GM12878 (cell line): ENCODE results near the gene PODN. TPM values are rescaled to one million over a fixed set of nuclear protein-coding genes. Genes with fewer than 3 reads are reported as not detected.

ENCODE experiments used
- ATAC-seq: fragments of 200-7000 bp; cut with Tn5 transposase; 3 replicates; pipeline ENCODE4 v1.9.1; 2020; ENCODE audit warnings: mild to moderate bottlenecking, moderate library complexity
- BruUV-seq: library from RNA; stranded (reverse); fragments of 400-500 nt; replicated peaks from 2 replicates; lab custom pipeline; 2021; lab: Mats Ljungman, UMichigan
- CTCF ChIA-PET: fragments of 300-600 bp; sonication (Branson Sonifier 250); formaldehyde crosslinking; extraction: SDS; loops from one replicate; lab custom pipeline; 2021; ENCODE audit warnings: inconsistent platforms; lab: Yijun Ruan, JAX
- POLR2A ChIA-PET: fragments of 350-600 bp; formaldehyde crosslinking; extraction: SDS; loops from one replicate; lab custom pipeline; 2021; ENCODE audit warnings: inconsistent platforms; lab: Charles Lee
- RAD21 ChIA-PET: fragments of 300-600 bp; sonication (Branson Sonifier 250); formaldehyde crosslinking; loops from one replicate; lab custom pipeline; 2023; ENCODE audit warnings: antibody characterized with exemption; ENCODE audit not compliant: unreplicated experiment; lab: Charles Lee
- SMC1A ChIA-PET: fragments of 300-600 bp; sonication (Branson Sonifier 250); formaldehyde crosslinking; loops from one replicate; lab custom pipeline; 2023; ENCODE audit not compliant: unreplicated experiment, uncharacterized antibody; lab: Charles Lee
- DNase-seq: peaks from one replicate; pipeline ENCODE4 v3.0.0-alpha.2; 2011; ENCODE audit warnings: low read depth, low spot score
- FAIRE-seq: peaks from 3 replicates; lab custom pipeline; 2011; peaks lifted over from hg19 to GRCh38; lab: Jason Lieb, UNC
- H2AFZ ChIP-seq: 2 replicates; pipeline ENCODE4 v1.6.0; 2011; ENCODE audit warnings: low read depth, low read length, control low read depth; ENCODE audit not compliant: control insufficient read depth
- H3K27ac ChIP-seq: 2 replicates; pipeline ENCODE4 v1.5.1; 2011; ENCODE audit warnings: control low read depth; ENCODE audit not compliant: control insufficient read depth, insufficient read depth
- H3K27me3 ChIP-seq, 2 experiments: replicated peaks in 1 of 2; 2 replicates each; pipeline versions ENCODE4 v1.6.0 to v1.6.1; 2011; ENCODE audit warnings: low read length in 1 of 2; ENCODE audit not compliant: control insufficient read depth in 2 of 2, insufficient read depth in 2 of 2
- H3K36me3 ChIP-seq, 2 experiments: 2 replicates each; pipeline ENCODE4 v1.5.1; 2011; ENCODE audit warnings: low read length in 1 of 2; ENCODE audit not compliant: control insufficient read depth in 2 of 2, insufficient read depth in 2 of 2
- H3K4me1 ChIP-seq: 2 replicates; pipeline ENCODE4 v1.6.1; 2011; ENCODE audit warnings: mild to moderate bottlenecking, low read length, moderate library complexity, mixed read lengths; ENCODE audit not compliant: control insufficient read depth, insufficient read depth
- H3K4me2 ChIP-seq: 2 replicates; pipeline ENCODE4 v1.6.0; 2011; ENCODE audit warnings: control low read depth; ENCODE audit not compliant: control insufficient read depth, insufficient read depth
- H3K4me3 ChIP-seq: fragments of 200-600 bp; sonication (generic); 2 replicates; pipeline ENCODE4 v1.5.1; 2016
- H3K79me2 ChIP-seq: 2 replicates; pipeline ENCODE4 v1.6.0; 2011; ENCODE audit warnings: low read length; ENCODE audit not compliant: control insufficient read depth, insufficient read depth
- H3K9ac ChIP-seq: 2 replicates; pipeline ENCODE4 v1.8.0; 2011; ENCODE audit warnings: low read length, control low read depth, mixed read lengths; ENCODE audit not compliant: control insufficient read depth, insufficient read depth
- H3K9me3 ChIP-seq: replicated peaks from 3 replicates; pipeline ENCODE4 v1.5.1; 2011; ENCODE audit warnings: mild to moderate bottlenecking, low read length; ENCODE audit not compliant: control insufficient read depth, insufficient read depth
- H4K20me1 ChIP-seq: 2 replicates; pipeline ENCODE4 v1.6.0; 2011; ENCODE audit not compliant: control insufficient read depth, insufficient read depth
- ATF7 ChIP-seq: fragments of 450-650 bp; IDR thresholded peaks from 2 replicates; pipeline ENCODE4 v1.6.1; 2016; ENCODE audit warnings: low read depth, mild to moderate bottlenecking
- BCL3 ChIP-seq: IDR thresholded peaks from 2 replicates; pipeline ENCODE4 v1.6.1; 2011; ENCODE audit warnings: borderline replicate concordance, low read depth, mild to moderate bottlenecking, moderate library complexity, low read length; ENCODE audit not compliant: insufficient read depth, poor library complexity, severe bottlenecking
- BMI1 ChIP-seq: fragments of 450-650 bp; IDR thresholded peaks from 2 replicates; pipeline ENCODE4 v1.6.1; 2016; ENCODE audit warnings: mild to moderate bottlenecking, moderate library complexity, borderline replicate concordance
- ELK1 ChIP-seq: IDR thresholded peaks from 2 replicates; pipeline ENCODE4 v1.6.1; 2012; ENCODE audit warnings: low read depth, low read length, improper control_type of control experiment
- IRF3 ChIP-seq: fragments of 450-650 bp; IDR thresholded peaks from 2 replicates; pipeline ENCODE4 v1.6.1; 2014; ENCODE audit warnings: mild to moderate bottlenecking
- MTA3 ChIP-seq: IDR thresholded peaks from 2 replicates; pipeline ENCODE4 v1.6.1; 2012; ENCODE audit warnings: low read length, inconsistent platforms, borderline replicate concordance
- NFYA ChIP-seq: IDR thresholded peaks from 2 replicates; pipeline ENCODE4 v1.6.1; 2011; ENCODE audit warnings: low read depth, mild to moderate bottlenecking, low read length, improper control_type of control experiment, borderline replicate concordance
- PAX8 ChIP-seq: fragments of 450-650 bp; IDR thresholded peaks from 2 replicates; pipeline ENCODE4 v1.6.1; 2017; ENCODE audit warnings: mild to moderate bottlenecking, moderate library complexity
- RB1 ChIP-seq: fragments of 450-650 bp; formaldehyde crosslinking; IDR thresholded peaks from 2 replicates; pipeline ENCODE4 v1.6.1; 2017; ENCODE audit warnings: mild to moderate bottlenecking, borderline replicate concordance
- TARDBP ChIP-seq: IDR thresholded peaks from 2 replicates; pipeline ENCODE4 v1.6.1; 2016; ENCODE audit warnings: borderline replicate concordance
- ZNF274 ChIP-seq: IDR thresholded peaks from one replicate; pipeline ENCODE4 v1.8.0; 2011; ENCODE audit not compliant: insufficient read length, insufficient read depth
- ZNF592 ChIP-seq: fragments of 450-650 bp; IDR thresholded peaks from 2 replicates; pipeline ENCODE4 v1.6.1; 2017; ENCODE audit warnings: mild to moderate bottlenecking, moderate library complexity
- ZNF687 ChIP-seq: fragments of 450-650 bp; IDR thresholded peaks from 2 replicates; pipeline ENCODE4 v1.6.1; 2017; ENCODE audit warnings: mild to moderate bottlenecking, moderate library complexity
- WGBS: methylation state at CpG from one replicate; pipeline ENCODE4 v1.1.6; 2016; ENCODE audit warnings: low lambda C conversion rate; ENCODE audit not compliant: insufficient replicate concordance, insufficient coverage; ENCODE audit errors: missing lambda C conversion rate; 5-methylcytosine and 5-hydroxymethylcytosine counted together
- in situ Hi-C: fragments of 300-500 bp; cut with MboI; formaldehyde crosslinking; loops from 9 replicates; pipeline ENCODE4 v1.14.3; 2018; ENCODE audit warnings: mixed read lengths
- intact Hi-C: fragments of 100-400 bp; cut with micrococcal nuclease; formaldehyde crosslinking; loops from one replicate; pipeline ENCODE4 v1.14.2; 2022; ENCODE audit not compliant: unreplicated experiment
- polyA plus RNA-seq, 11 experiments: library from polyadenylated mRNA; depleted of rRNA in 4 of 11; unstranded in 6 of 11; stranded (reverse) in 5 of 11; fragments of >200 nt; fragmentation: Nextera tagmentation in 4 of 11; fragmentation: Illumina TruSeq in 1 of 11; extraction: Ambion mirVana in 4 of 11; extraction: Trizol in 1 of 11; gene quantifications; 1 replicate in 1 of 11; 2 replicates in 10 of 11; pipeline versions ENCODE4 v1.2.1 to v1.2.3, GENCODE V29; 2011 to 2016; ENCODE audit warnings: inconsistent platforms in 2 of 11, missing spikeins in 2 of 11, low read depth in 1 of 11
- total RNA-seq, 4 experiments: library from RNA; depleted of rRNA in 3 of 4; stranded (reverse); fragments of >200 nt in 3 of 4; fragmentation: Illumina TruSeq in 1 of 4; extraction: Trizol in 1 of 4; gene quantifications; 2 replicates each; pipeline versions ENCODE4 v1.2.1 to v1.2.3, GENCODE V29; 2013 to 2021

The PODN gene
- total and polyA plus RNA-seq, 10 of the 15 experiments (the other 5 are each of a cell fraction or from before 2014, with no cell fraction given): 0.10 TPM; not detected in 9

GRCh38 chr1:53112861-53113260 is 50.8 kb downstream of the PODN start:
- no peaks in the 10 kb centered on the region for H4K20me1 ChIP-seq
- no TSS peak for BruUV-seq
- ChIA-PET CTCF (no interaction called here), RAD21 (no interaction called here), POLR2A (interaction anchor here (0.5 kb wide), 1 partner anchor 58 kb away, joined by 3 read pairs; no protein-coding TSS in a partner anchor), SMC1A (no interaction called here)
- no peak overlapping the region for H3K9ac ChIP-seq
- no peak overlapping the region for H2AFZ ChIP-seq
- no peaks in the 10 kb centered on the region; a peak in 1 of 4 replicates for H3K27me3 ChIP-seq
- in situ Hi-C loops (no loop called here), intact Hi-C loops (no loop called here)
- H3K4me1 ChIP-seq: no peaks in the 10 kb centered on the region
- no peaks in the 10 kb centered on the region for H3K36me3 ChIP-seq
- H3K9me3 ChIP-seq: no peaks in the 10 kb centered on the region; the same call in 2 of the 3 replicates
- no peak for DNase-seq
- H3K79me2 ChIP-seq: no peaks in the 10 kb centered on the region
- no peak overlapping the region for H3K4me3 ChIP-seq
- WGBS: 17% methylated on average over 4 of the region's 4 CpGs
- FAIRE-seq: no peak
- ATAC-seq: no peak
- no peak overlapping the region for H3K4me2 ChIP-seq
- no peak overlapping the region for H3K27ac ChIP-seq
- TF ChIP-seq BMI1 (no peak), MTA3 (no peak), RB1 (no peak), IRF3 (no peak), TARDBP (no peak), ZNF687 (no peak), ELK1 (no peak), ZNF592 (no peak), NFYA (no peak), ATF7 (no peak), ZNF274 (no peak), BCL3 (no peak), PAX8 (no peak)
